A549 (cell line): ENCODE data around the gene DVL1. TPM values are rescaled to one million over a fixed set of nuclear protein-coding genes. Genes with fewer than 3 reads are reported as not detected.

Source experiments
- ATAC-seq, 2 experiments: fragments of 200-7000 bp in 1 of 2; fragments of >200 bp in 1 of 2; cut with Nextera tagmentation in 1 of 2; cut with Tn5 transposase in 1 of 2; 3 replicates each; pipeline versions ENCODE4 v1.8.0 to v1.9.1; 2018 to 2020; ENCODE audit warnings: mild to moderate bottlenecking in 1 of 2, moderate library complexity in 1 of 2
- CTCF ChIA-PET: fragments of 300-600 bp; sonication (Branson Sonifier 250); formaldehyde crosslinking; extraction: SDS; loops from one replicate; lab custom pipeline; 2021; ENCODE audit warnings: antibody characterized with exemption, inconsistent platforms; lab: Yijun Ruan, JAX
- POLR2A ChIA-PET: fragments of 350-600 bp; formaldehyde crosslinking; extraction: SDS; loops from one replicate; lab custom pipeline; 2021; ENCODE audit warnings: antibody characterized with exemption, inconsistent platforms; lab: Yijun Ruan, JAX
- DNase-seq, 2 experiments: peaks; one replicate each; pipeline versions ENCODE4 v3.0.0 to v3.0.0-alpha.2; 2011 to 2016; ENCODE audit warnings: low read depth in 1 of 2, low spot score in 1 of 2
- FAIRE-seq: peaks from 2 replicates; lab custom pipeline; 2011; peaks lifted over from hg19 to GRCh38; lab: Jason Lieb, UNC
- H3K27ac ChIP-seq, 2 experiments: fragments of >200 bp; sonication (Bioruptor Twin); formaldehyde crosslinking; 3 replicates each; pipeline ENCODE4 v1.5.1; 2016 to 2017
- H3K4me1 ChIP-seq: fragments of >200 bp; sonication (Bioruptor Twin); formaldehyde crosslinking; 3 replicates; pipeline ENCODE4 v1.6.1; 2016
- H3K4me2 ChIP-seq: fragments of >200 bp; sonication (Bioruptor Twin); formaldehyde crosslinking; 3 replicates; pipeline ENCODE4 v1.6.1; 2016
- H3K4me3 ChIP-seq: fragments of >200 bp; sonication (Bioruptor Twin); formaldehyde crosslinking; 3 replicates; pipeline ENCODE4 v1.5.1; 2016
- H3K9me3 ChIP-seq: fragments of >200 bp; sonication (Bioruptor Twin); formaldehyde crosslinking; 3 replicates; pipeline ENCODE4 v1.6.1; 2016
- FOSL2 ChIP-seq, 2 experiments: fragments of 450-650 bp in 1 of 2; fragments of >200 bp in 1 of 2; sonication (Bioruptor Twin) in 1 of 2; formaldehyde crosslinking; IDR thresholded peaks; 2 replicates each; pipeline versions ENCODE4 v1.5.0 to v1.6.1; 2016 to 2020; ENCODE audit warnings: mild to moderate bottlenecking in 1 of 2, moderate library complexity in 1 of 2
- HEYL ChIP-seq: fragments of 250-450 bp; sonication (Bioruptor Pico); IDR thresholded peaks from 2 replicates; pipeline ENCODE4 v1.8.0; 2021; ENCODE audit warnings: mild to moderate bottlenecking, moderate library complexity
- HOXA7 ChIP-seq: fragments of 250-450 bp; sonication (Bioruptor Pico); IDR thresholded peaks from 2 replicates; pipeline ENCODE4 v1.5.0; 2020; ENCODE audit warnings: mild to moderate bottlenecking, moderate library complexity
- JUN ChIP-seq, 2 experiments: fragments of >200 bp; sonication (Bioruptor Twin); formaldehyde crosslinking; IDR thresholded peaks; 2 replicates in 1 of 2; 3 replicates in 1 of 2; pipeline ENCODE4 v1.6.1; 2016 to 2017
- JUNB ChIP-seq: fragments of >200 bp; sonication (Bioruptor Twin); formaldehyde crosslinking; IDR thresholded peaks from 2 replicates; pipeline ENCODE4 v1.6.1; 2016
- KDM5A ChIP-seq: fragments of 200-600 bp; sonication (generic); IDR thresholded peaks from 2 replicates; pipeline ENCODE4 v1.6.1; 2016; ENCODE audit warnings: antibody characterized with exemption, mild to moderate bottlenecking
- MAZ ChIP-seq: fragments of 150-350 bp; IDR thresholded peaks from 2 replicates; pipeline ENCODE4 v1.6.1; 2014; ENCODE audit warnings: antibody characterized with exemption, low read depth, low read length, borderline replicate concordance
- NPAS2 ChIP-seq: fragments of 250-450 bp; sonication (Bioruptor Pico); IDR thresholded peaks from 2 replicates; pipeline ENCODE4 v1.8.0; 2022; ENCODE audit warnings: mild to moderate bottlenecking, moderate library complexity, borderline replicate concordance
- NR3C1 ChIP-seq: fragments of >200 bp; sonication (Bioruptor Twin); formaldehyde crosslinking; IDR thresholded peaks from 3 replicates; pipeline ENCODE4 v1.6.1; 2017
- PHF8 ChIP-seq: fragments of 200-600 bp; sonication (generic); IDR thresholded peaks from 2 replicates; pipeline ENCODE4 v1.6.1; 2016; ENCODE audit warnings: low read depth, mild to moderate bottlenecking, antibody characterized with exemption, moderate library complexity, borderline replicate concordance
- RARB ChIP-seq: fragments of 250-450 bp; sonication (Bioruptor Pico); IDR thresholded peaks from 2 replicates; pipeline ENCODE4 v1.8.0; 2021; ENCODE audit warnings: mild to moderate bottlenecking, moderate library complexity
- RNF2 ChIP-seq: fragments of 200-600 bp; sonication (generic); IDR thresholded peaks from 2 replicates; pipeline ENCODE4 v1.6.1; 2016; ENCODE audit warnings: low read depth, mild to moderate bottlenecking, antibody characterized with exemption, moderate library complexity, borderline replicate concordance
- SMC3 ChIP-seq: fragments of >200 bp; sonication (Bioruptor Twin); formaldehyde crosslinking; IDR thresholded peaks from 3 replicates; pipeline ENCODE4 v1.6.1; 2018; ENCODE audit warnings: inconsistent platforms
- SREBF2 ChIP-seq: fragments of 450-650 bp; IDR thresholded peaks from 2 replicates; pipeline ENCODE4 v1.6.1; 2014; ENCODE audit warnings: mild to moderate bottlenecking, moderate library complexity
- TP53 ChIP-seq: fragments of 250-450 bp; sonication (Bioruptor Pico); IDR thresholded peaks from 2 replicates; pipeline ENCODE4 v1.5.0; 2021; ENCODE audit warnings: mild to moderate bottlenecking, moderate library complexity
- ZC3H11A ChIP-seq: fragments of 450-650 bp; IDR thresholded peaks from 2 replicates; pipeline ENCODE4 v1.6.1; 2014; ENCODE audit warnings: antibody characterized with exemption, mild to moderate bottlenecking
- ZNF302 ChIP-seq: fragments of 250-450 bp; sonication (Bioruptor Pico); IDR thresholded peaks from 2 replicates; pipeline ENCODE4 v1.9.0; 2021; ENCODE audit warnings: inconsistent platforms, mild to moderate bottlenecking, moderate library complexity
- ZSCAN20 ChIP-seq: fragments of 250-450 bp; sonication (Bioruptor Pico); IDR thresholded peaks from 2 replicates; pipeline ENCODE4 v1.8.0; 2022; ENCODE audit warnings: mild to moderate bottlenecking, moderate library complexity
- WGBS: methylation state at CpG from one replicate; pipeline ENCODE4 v1.1.6; 2017; ENCODE audit errors: missing lambda C conversion rate; 5-methylcytosine and 5-hydroxymethylcytosine counted together
- polyA plus RNA-seq, 4 experiments: library from polyadenylated mRNA; depleted of rRNA in 3 of 4; stranded (reverse); fragments of >200 nt; fragmentation: RNase III in 1 of 4; extraction: RNeasy Plus Mini Kit Qiagen cat#74134 plus additional on column Dnase treatment in 1 of 4; gene quantifications; 2 replicates in 3 of 4; 3 replicates in 1 of 4; pipeline ENCODE4 v1.2.3, GENCODE V29; 2011 to 2017
- TF ChIP-seq, protein P1 (sequence below): fragments of 250-450 bp; sonication (Bioruptor Pico); IDR thresholded peaks from 2 replicates; pipeline ENCODE4 v1.5.0; 2021; ENCODE audit warnings: mild to moderate bottlenecking, moderate library complexity, borderline replicate concordance
- TF ChIP-seq, protein P2 (sequence below): IDR thresholded peaks from 2 replicates; pipeline ENCODE4 v1.6.1; 2012
- TF ChIP-seq, protein P3 (sequence below): fragments of >200 bp; sonication (Bioruptor Twin); formaldehyde crosslinking; IDR thresholded peaks from 3 replicates; pipeline ENCODE4 v1.5.1; 2016
- TF ChIP-seq, protein P4 (sequence below): fragments of 450-650 bp; IDR thresholded peaks from 2 replicates; pipeline ENCODE4 v1.6.1; 2014; ENCODE audit warnings: antibody characterized with exemption

DVL1 gene
- polyA plus RNA-seq, 2 of the 4 experiments (the other 2 are of a cell fraction) = 12.1 to 48.3 TPM

DNA sequence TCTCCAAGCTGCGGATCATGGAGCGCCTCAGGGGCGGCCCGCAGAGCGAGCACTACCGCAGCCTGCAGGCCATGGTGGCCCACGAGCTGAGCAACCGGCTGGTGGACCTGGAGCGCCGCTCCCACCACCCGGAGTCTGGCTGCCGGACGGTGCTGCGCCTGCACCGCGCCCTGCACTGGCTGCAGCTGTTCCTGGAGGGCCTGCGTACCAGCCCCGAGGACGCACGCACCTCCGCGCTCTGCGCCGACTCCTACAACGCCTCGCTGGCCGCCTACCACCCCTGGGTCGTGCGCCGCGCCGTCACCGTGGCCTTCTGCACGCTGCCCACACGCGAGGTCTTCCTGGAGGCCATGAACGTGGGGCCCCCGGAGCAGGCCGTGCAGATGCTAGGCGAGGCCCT is 21.9 kb downstream of the DVL1 start:
- ATAC-seq = no peak
- no CpG with 5 or more reads among the region's 40 CpGs for WGBS
- FAIRE-seq = no peak
- TF ChIP-seq HEYL (CRISPR knock-in tag) (no peak), PHF8 (no peak), KDM5A (no peak), SREBF2 (no peak), NPAS2 (CRISPR knock-in tag) (no peak)
- TF ChIP-seq, all 56 proteins: peak for 0
- ChIA-PET CTCF (interaction anchor here (1.2 to 2.4 kb wide), 2 partner anchors 19 to 98 kb away, joined by 3 to 7 read pairs; no protein-coding TSS in a partner anchor), POLR2A (no interaction called here)
- Histone ChIP-seq H3K4me2 (no peak overlapping the region), H3K27ac (no peak overlapping the region), H3K4me1 (peaks cover 18% of the 10 kb centered on the region; the same call in 2 of the 3 replicates), H3K4me3 (no peak overlapping the region), H3K9me3 (no peaks in the 10 kb centered on the region)
- no peak for DNase-seq

DNA sequence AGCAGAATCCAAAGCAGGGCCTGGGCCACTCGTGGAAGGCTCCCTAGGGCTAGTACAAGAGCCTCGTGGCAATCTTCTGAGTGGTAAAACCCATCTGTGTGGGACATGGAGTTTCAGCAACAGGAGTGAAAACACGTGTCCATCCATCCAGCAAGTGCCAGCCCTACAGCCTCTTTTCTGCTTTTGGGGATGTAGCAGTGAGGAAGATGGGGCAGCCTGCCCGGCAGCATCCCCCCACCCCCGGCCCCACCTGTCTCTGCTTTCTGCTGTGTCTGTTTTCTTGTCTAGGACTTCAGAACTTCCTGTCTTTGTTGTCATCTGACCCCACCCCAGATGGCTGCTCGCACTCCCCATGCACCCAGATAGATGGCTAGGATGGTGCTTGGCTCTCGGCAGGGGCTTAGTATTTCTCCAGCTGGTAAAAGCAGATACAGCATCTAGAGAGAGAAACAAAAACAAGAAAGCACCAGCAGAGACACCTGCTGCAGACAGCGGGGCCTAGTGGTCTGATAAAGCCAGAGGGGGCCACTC is 23.1 kb downstream of the DVL1 start:
- Histone ChIP-seq H3K27ac (peak overlapping the region in 1 of 2 experiments; percentile 97; a peak in 2 of 6 replicates), H3K4me3 (no peak overlapping the region)
- ATAC-seq = no peak
- DNase-seq = no peak
- POLR2A ChIA-PET = no interaction called here
- no peak for TF ChIP-seq MAZ
- TF ChIP-seq ZSCAN20 (CRISPR knock-in tag) = no peak
- no peak for TF ChIP-seq FOSL2 (IDR thresholded peaks at IDR 0.05)
- TF ChIP-seq FOSL2 (CRISPR knock-in tag; IDR thresholded peaks at IDR 0.05) = no peak
- no peak for TF ChIP-seq ZC3H11A
- TF ChIP-seq, protein P1, sequence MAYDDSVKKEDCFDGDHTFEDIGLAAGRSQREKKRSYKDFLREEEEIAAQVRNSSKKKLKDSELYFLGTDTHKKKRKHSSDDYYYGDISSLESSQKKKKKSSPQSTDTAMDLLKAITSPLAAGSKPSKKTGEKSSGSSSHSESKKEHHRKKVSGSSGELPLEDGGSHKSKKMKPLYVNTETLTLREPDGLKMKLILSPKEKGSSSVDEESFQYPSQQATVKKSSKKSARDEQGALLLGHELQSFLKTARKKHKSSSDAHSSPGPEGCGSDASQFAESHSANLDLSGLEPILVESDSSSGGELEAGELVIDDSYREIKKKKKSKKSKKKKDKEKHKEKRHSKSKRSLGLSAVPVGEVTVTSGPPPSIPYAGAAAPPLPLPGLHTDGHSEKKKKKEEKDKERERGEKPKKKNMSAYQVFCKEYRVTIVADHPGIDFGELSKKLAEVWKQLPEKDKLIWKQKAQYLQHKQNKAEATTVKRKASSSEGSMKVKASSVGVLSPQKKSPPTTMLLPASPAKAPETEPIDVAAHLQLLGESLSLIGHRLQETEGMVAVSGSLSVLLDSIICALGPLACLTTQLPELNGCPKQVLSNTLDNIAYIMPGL (CRISPR knock-in tag) = no peak
- TF ChIP-seq HOXA7 (CRISPR knock-in tag) = no peak
- no peak for TF ChIP-seq ZNF302 (CRISPR knock-in tag)
- no peak for TF ChIP-seq JUN (IDR thresholded peaks at IDR 0.05)
- no peak for TF ChIP-seq TP53 (CRISPR knock-in tag)
- TF ChIP-seq SREBF2 = no peak
- no peak for TF ChIP-seq JUNB
- TF ChIP-seq, all 56 proteins: peak for 0
- no peak for FAIRE-seq
- Histone ChIP-seq H3K9me3 (no peaks in the 10 kb centered on the region), H3K4me2 (peak overlapping the region; percentile 95), H3K4me1 (peaks cover 13% of the 10 kb centered on the region; the same call in 2 of the 3 replicates)
- CTCF ChIA-PET = interaction anchor here (2.4 kb wide), 1 partner anchor 20 kb away, joined by 7 read pairs; no protein-coding TSS in a partner anchor
- WGBS = 100% methylated on average over 3 of the region's 8 CpGs

DNA sequence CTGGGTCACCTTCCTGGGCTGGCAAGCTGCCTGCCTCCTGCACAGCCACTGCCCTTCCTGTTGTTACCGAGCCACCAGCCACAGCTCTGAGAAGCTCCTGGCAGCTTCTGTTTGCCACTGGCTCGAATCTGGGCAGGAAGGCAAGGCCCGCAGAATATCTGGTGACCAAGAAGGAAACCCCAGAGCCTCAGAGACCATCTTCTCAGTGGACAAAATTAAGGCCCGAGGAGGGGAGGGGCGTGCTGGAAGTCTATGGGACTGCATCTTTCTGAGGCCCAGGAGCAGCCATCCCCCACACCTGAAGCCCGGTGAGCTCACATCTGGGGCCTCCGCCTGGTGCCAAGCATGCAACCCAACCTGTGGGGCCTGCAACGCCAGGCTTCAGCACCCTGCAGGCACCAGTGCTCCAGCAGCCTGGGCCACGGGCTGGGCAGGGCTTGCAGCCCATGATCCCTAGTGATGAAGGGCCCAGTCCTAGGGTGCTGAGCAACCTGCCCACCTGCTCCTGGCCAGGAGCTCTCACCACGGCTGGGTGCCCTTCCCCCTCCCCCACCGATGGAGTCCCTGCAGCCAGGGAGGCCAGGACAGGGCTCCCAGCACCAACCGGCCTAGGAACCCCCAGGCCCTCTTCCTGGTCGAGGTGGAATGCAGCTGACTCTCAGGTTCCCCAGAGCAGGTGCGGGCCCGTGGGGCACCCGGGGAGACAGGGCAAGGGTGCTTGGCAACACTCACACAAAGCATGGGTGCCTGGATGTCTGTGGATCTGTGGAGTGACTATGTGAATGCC is 23.7 kb downstream of the DVL1 start:
- DNase-seq (no peak), FAIRE-seq (no peak), ATAC-seq (peak in 1 of 2 experiments; percentile 2; a peak in 2 of 6 replicates)
- 49% methylated on average over 6 of the region's 16 CpGs for WGBS
- Histone ChIP-seq H3K4me1 (peaks cover 7% of the 10 kb centered on the region; the same call in 2 of the 3 replicates), H3K4me3 (peak overlapping the region; percentile 96), H3K27ac (peak overlapping the region; percentile 94 to 97), H3K4me2 (peak overlapping the region; percentile 95), H3K9me3 (no peaks in the 10 kb centered on the region)
- CTCF ChIA-PET = interaction anchor here (2.4 kb wide), 1 partner anchor 21 kb away, joined by 7 read pairs; no protein-coding TSS in a partner anchor
- TF ChIP-seq RNF2 (no peak), PHF8 (no peak), SMC3 (no peak), JUNB (no peak), RARB (CRISPR knock-in tag) (no peak), NR3C1 (no peak), NPAS2 (CRISPR knock-in tag) (no peak)
- TF ChIP-seq, protein P2, sequence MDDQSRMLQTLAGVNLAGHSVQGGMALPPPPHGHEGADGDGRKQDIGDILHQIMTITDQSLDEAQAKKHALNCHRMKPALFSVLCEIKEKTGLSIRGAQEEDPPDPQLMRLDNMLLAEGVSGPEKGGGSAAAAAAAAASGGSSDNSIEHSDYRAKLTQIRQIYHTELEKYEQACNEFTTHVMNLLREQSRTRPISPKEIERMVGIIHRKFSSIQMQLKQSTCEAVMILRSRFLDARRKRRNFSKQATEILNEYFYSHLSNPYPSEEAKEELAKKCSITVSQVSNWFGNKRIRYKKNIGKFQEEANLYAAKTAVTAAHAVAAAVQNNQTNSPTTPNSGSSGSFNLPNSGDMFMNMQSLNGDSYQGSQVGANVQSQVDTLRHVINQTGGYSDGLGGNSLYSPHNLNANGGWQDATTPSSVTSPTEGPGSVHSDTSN = no peak
- TF ChIP-seq, protein P3, sequence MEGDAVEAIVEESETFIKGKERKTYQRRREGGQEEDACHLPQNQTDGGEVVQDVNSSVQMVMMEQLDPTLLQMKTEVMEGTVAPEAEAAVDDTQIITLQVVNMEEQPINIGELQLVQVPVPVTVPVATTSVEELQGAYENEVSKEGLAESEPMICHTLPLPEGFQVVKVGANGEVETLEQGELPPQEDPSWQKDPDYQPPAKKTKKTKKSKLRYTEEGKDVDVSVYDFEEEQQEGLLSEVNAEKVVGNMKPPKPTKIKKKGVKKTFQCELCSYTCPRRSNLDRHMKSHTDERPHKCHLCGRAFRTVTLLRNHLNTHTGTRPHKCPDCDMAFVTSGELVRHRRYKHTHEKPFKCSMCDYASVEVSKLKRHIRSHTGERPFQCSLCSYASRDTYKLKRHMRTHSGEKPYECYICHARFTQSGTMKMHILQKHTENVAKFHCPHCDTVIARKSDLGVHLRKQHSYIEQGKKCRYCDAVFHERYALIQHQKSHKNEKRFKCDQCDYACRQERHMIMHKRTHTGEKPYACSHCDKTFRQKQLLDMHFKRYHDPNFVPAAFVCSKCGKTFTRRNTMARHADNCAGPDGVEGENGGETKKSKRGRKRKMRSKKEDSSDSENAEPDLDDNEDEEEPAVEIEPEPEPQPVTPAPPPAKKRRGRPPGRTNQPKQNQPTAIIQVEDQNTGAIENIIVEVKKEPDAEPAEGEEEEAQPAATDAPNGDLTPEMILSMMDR = no peak
- TF ChIP-seq, protein P4, sequence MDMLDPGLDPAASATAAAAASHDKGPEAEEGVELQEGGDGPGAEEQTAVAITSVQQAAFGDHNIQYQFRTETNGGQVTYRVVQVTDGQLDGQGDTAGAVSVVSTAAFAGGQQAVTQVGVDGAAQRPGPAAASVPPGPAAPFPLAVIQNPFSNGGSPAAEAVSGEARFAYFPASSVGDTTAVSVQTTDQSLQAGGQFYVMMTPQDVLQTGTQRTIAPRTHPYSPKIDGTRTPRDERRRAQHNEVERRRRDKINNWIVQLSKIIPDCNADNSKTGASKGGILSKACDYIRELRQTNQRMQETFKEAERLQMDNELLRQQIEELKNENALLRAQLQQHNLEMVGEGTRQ = no peak
- POLR2A ChIA-PET = no interaction called here
